RWPE1 (cell line): ENCODE results near the gene CD7.

Source experiments
- CTCF ChIA-PET: fragments of 350-600 bp; sonication (Branson Sonifier 250); formaldehyde crosslinking; extraction: SDS; loops from one replicate; lab custom pipeline; 2021; lab: Yijun Ruan, JAX
- POLR2A ChIA-PET: fragments of 400-600 bp; formaldehyde crosslinking; extraction: SDS; loops from one replicate; lab custom pipeline; 2020; ENCODE audit warnings: antibody characterized with exemption; ENCODE audit not compliant: low non-redundant PET; lab: Yijun Ruan, JAX
- DNase-seq: peaks from one replicate; pipeline ENCODE4 v3.0.0; 2012; ENCODE audit warnings: low spot score
- H3K27ac ChIP-seq: fragments of 450-650 bp; 2 replicates; pipeline ENCODE4 v1.5.1; 2017
- CTCF ChIP-seq: fragments of 450-650 bp; conservative IDR thresholded peaks from 2 replicates; pipeline ENCODE4 v1.5.1; 2017; ENCODE audit warnings: low read depth, mild to moderate bottlenecking

The CD7 gene

GRCh38 chr17:82267575-82268379, 49.6 kb downstream of the CD7 start:
- H3K27ac ChIP-seq, result peak overlapping the region; percentile 94
- peak; percentile 81 for DNase-seq
- POLR2A ChIA-PET, result interaction anchor here (1.2 kb wide), 1 partner anchor 25 kb away, joined by 4 read pairs; no protein-coding TSS in a partner anchor
- TF ChIP-seq CTCF, result no peak
- CTCF ChIA-PET, result interaction anchor here (1.0 kb wide), 1 partner anchor 33 kb away, joined by 4 read pairs; no protein-coding TSS in a partner anchor

GRCh38 chr17:82266142-82266541, 51.3 kb downstream of the CD7 start:
- peak overlapping the region; percentile 94 for H3K27ac ChIP-seq
- DNase-seq, result no peak
- CTCF ChIA-PET, result no interaction called here
- POLR2A ChIA-PET, result no interaction called here
- TF ChIP-seq CTCF, result no peak
